Sigmoid colon (tissue), 7 donors: Measurements from ENCODE around the gene DNAJA3. TPM values are rescaled to one million over a fixed set of nuclear protein-coding genes. Genes with fewer than 3 reads are reported as not detected.

Source experiments
- DNase-seq: peaks from one replicate; pipeline ENCODE4 v3.0.0-alpha.2; 2019
- H3K27ac ChIP-seq, 4 donors: fragments of 200-600 bp; sonication (generic); one replicate each; pipeline ENCODE4 v1.5.1; 2016 to 2019; ENCODE audit warnings: mild to moderate bottlenecking in 1 of 4
- H3K27me3 ChIP-seq, 3 donors: fragments of 200-600 bp; sonication (generic); one replicate each; pipeline ENCODE4 v1.5.1; 2019; ENCODE audit warnings: mild to moderate bottlenecking in 1 of 3
- H3K36me3 ChIP-seq, 4 donors: fragments of 200-600 bp; sonication (generic); one replicate each; pipeline ENCODE4 v1.5.1; 2016 to 2019
- H3K4me1 ChIP-seq, 4 donors: fragments of 200-600 bp; sonication (generic); one replicate each; pipeline ENCODE4 v1.5.1; 2017 to 2019
- H3K4me3 ChIP-seq, 4 donors: fragments of 200-600 bp; sonication (generic); one replicate each; pipeline ENCODE4 v1.5.1; 2017 to 2019; ENCODE audit warnings: mild to moderate bottlenecking in 2 of 4, moderate library complexity in 1 of 4
- H3K9me3 ChIP-seq, 4 donors: fragments of 200-600 bp in 3 of 4; sonication (generic) in 3 of 4; one replicate each; pipeline versions ENCODE4 v1.5.1 to v1.6.1; 2013 to 2019
- CTCF ChIP-seq, 4 experiments: fragments of 450-650 bp in 3 of 4; fragments of 200-600 bp in 1 of 4; IDR thresholded peaks; one replicate each; pipeline ENCODE4 v1.5.1; 2016 to 2019; ENCODE audit warnings: antibody characterized with exemption in 4 of 4, mild to moderate bottlenecking in 3 of 4, moderate library complexity in 2 of 4
- EP300 ChIP-seq, 4 donors: sonication (generic); formaldehyde crosslinking; IDR thresholded peaks; one replicate each; pipeline ENCODE4 v1.6.1; 2017; ENCODE audit warnings: antibody characterized with exemption in 4 of 4
- POLR2A ChIP-seq, 2 donors: fragments of 450-650 bp; IDR thresholded peaks; one replicate each; pipeline ENCODE4 v1.6.1; 2016; ENCODE audit warnings: antibody characterized with exemption in 2 of 2, mild to moderate bottlenecking in 2 of 2, moderate library complexity in 2 of 2
- POLR2AphosphoS5 ChIP-seq, 4 donors: sonication (generic); formaldehyde crosslinking; IDR thresholded peaks; one replicate each; pipeline ENCODE4 v1.6.1; 2017; ENCODE audit warnings: antibody characterized with exemption in 4 of 4
- WGBS, 2 donors: extraction: QIAGEN DNeasy Blood & Tissue Kit; methylation state at CpG; one replicate each; pipeline ENCODE4 v1.1.7; 2013; 5-methylcytosine and 5-hydroxymethylcytosine counted together
- intact Hi-C: fragments of 100-400 bp; cut with DNase I; formaldehyde crosslinking; loops from one replicate; pipeline ENCODE4 v1.15.1; 2023
- polyA plus RNA-seq, 3 donors: library from polyadenylated mRNA; stranded (reverse); fragments of 200-250 nt; gene quantifications; one replicate each; pipeline ENCODE4 v1.2.3, GENCODE V29; 2013
- total RNA-seq, 4 donors: library from RNA; depleted of rRNA; stranded (reverse); fragments of >200 nt; gene quantifications; one replicate each; pipeline ENCODE4 v1.1.0, GENCODE V29; 2016
- donor health status: healthy with polysubstance abuse.
- donor health status: Bipolar disorder and iron deficiency.
- donor health status: healthy.

The DNAJA3 gene
- total and polyA plus RNA-seq, 7 donors, result 28.2 to 53.3 (median 44.2) TPM

DNA sequence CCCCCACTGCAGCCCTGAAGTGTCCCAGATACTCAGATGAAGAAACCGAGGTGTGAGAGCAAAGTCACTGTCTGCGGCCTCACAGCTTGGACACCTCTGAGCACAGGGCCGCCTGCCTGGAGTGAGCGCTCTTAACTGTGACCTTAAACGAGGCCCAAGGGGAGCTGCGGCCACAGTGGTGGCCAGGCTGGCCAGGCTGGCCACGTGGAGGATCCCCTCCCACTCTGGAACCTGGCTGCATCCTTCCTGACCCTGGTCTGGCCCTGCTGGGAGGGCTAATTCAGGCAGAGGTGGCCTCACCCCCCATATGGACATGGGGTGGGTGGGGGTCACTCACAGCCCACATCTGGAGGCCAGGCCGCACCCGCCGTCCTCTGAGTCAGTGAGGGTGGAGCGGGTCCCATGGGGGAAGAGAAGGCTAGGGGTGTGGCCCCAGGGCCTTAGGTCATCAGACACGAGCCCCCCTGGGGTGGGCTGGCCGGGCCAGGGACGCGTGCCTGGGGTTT is 47.5 kb upstream of the DNAJA3 start:
- Histone ChIP-seq H3K27me3 (no peaks in the 10 kb centered on the region), H3K4me1 (peaks cover 0 to 74% (median 66%) of the 10 kb centered on the region in 4 donors), H3K27ac (peak overlapping the region; percentile 82 to 97 (median 90)), H3K9me3 (no peaks in the 10 kb centered on the region), H3K4me3 (no peak overlapping the region), H3K36me3 (peaks cover 5 to 27% (median 11%) of the 10 kb centered on the region in 4 donors)
- DNase-seq, result no peak
- WGBS, 2 donors, result 84 to 88% methylated on average over 15 of the region's 15 CpGs
- intact Hi-C loops, result no loop called here
- peak in 1 of 4 donors; percentile 38 for TF ChIP-seq POLR2AphosphoS5 (IDR thresholded peaks at IDR 0.05)
- TF ChIP-seq CTCF (IDR thresholded peaks at IDR 0.05), result no peak

GRCh38 chr16:4378999-4379690 is 46.5 kb upstream of the DNAJA3 start:
- Histone ChIP-seq H3K4me1 (peaks cover 0 to 65% (median 57%) of the 10 kb centered on the region in 4 donors), H3K27ac (peak overlapping the region in 3 of 4 donors; percentile 82 to 97 (median 90)), H3K4me3 (no peak overlapping the region), H3K36me3 (peaks cover 5 to 27% (median 13%) of the 10 kb centered on the region in 4 donors), H3K27me3 (no peaks in the 10 kb centered on the region), H3K9me3 (no peaks in the 10 kb centered on the region)
- TF ChIP-seq POLR2A (IDR thresholded peaks at IDR 0.05) (no peak), CTCF (IDR thresholded peaks at IDR 0.05) (no peak), POLR2AphosphoS5 (IDR thresholded peaks at IDR 0.05) (no peak), EP300 (IDR thresholded peaks at IDR 0.05) (no peak)
- intact Hi-C loops, result no loop called here
- 89 to 91% methylated on average over 21 of the region's 21 CpGs for WGBS, 2 donors
- DNase-seq, result no peak

GRCh38 chr16:4380119-4381063 is 45.3 kb upstream of the DNAJA3 start:
- WGBS, 2 donors, result 88 to 92% methylated on average over 26 of the region's 26 CpGs
- no peaks in the 10 kb centered on the region for H3K9me3 ChIP-seq
- peak overlapping the region in 3 of 4 donors; percentile 23 to 52 (median 45) for H3K27ac ChIP-seq
- H3K27me3 ChIP-seq, result no peaks in the 10 kb centered on the region
- no peak for DNase-seq
- no peak for TF ChIP-seq CTCF (IDR thresholded peaks at IDR 0.05)
- TF ChIP-seq POLR2A (IDR thresholded peaks at IDR 0.05), result no peak
- no peak for TF ChIP-seq POLR2AphosphoS5 (IDR thresholded peaks at IDR 0.05)
- no peak for TF ChIP-seq EP300 (IDR thresholded peaks at IDR 0.05)
- peaks cover 5 to 31% (median 13%) of the 10 kb centered on the region in 4 donors for H3K36me3 ChIP-seq
- peaks cover 0 to 52% (median 44%) of the 10 kb centered on the region in 4 donors for H3K4me1 ChIP-seq
- intact Hi-C loops, result no loop called here
- H3K4me3 ChIP-seq, result no peak overlapping the region

DNA sequence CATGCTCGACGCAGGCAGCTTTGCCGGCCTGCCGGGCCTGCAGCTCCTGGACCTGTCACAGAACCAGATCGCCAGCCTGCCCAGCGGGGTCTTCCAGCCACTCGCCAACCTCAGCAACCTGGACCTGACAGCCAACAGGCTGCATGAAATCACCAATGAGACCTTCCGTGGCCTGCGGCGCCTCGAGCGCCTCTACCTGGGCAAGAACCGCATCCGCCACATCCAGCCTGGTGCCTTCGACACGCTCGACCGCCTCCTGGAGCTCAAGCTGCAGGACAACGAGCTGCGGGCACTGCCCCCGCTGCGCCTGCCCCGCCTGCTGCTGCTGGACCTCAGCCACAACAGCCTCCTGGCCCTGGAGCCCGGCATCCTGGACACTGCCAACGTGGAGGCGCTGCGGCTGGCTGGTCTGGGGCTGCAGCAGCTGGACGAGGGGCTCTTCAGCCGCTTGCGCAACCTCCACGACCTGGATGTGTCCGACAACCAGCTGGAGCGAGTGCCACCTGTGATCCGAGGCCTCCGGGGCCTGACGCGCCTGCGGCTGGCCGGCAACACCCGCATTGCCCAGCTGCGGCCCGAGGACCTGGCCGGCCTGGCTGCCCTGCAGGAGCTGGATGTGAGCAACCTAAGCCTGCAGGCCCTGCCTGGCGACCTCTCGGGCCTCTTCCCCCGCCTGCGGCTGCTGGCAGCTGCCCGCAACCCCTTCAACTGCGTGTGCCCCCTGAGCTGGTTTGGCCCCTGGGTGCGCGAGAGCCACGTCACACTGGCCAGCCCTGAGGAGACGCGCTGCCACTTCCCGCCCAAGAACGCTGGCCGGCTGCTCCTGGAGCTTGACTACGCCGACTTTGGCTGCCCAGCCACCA is 44.4 kb upstream of the DNAJA3 start:
- H3K27ac ChIP-seq, result peak overlapping the region in 1 of 4 donors; percentile 45
- TF ChIP-seq POLR2AphosphoS5 (IDR thresholded peaks at IDR 0.05) (no peak), POLR2A (IDR thresholded peaks at IDR 0.05) (no peak), EP300 (IDR thresholded peaks at IDR 0.05) (no peak), CTCF (IDR thresholded peaks at IDR 0.05) (no peak)
- DNase-seq, result no peak
- H3K4me1 ChIP-seq, result peaks cover 0 to 46% (median 35%) of the 10 kb centered on the region in 4 donors
- peaks cover 5 to 31% (median 13%) of the 10 kb centered on the region in 4 donors for H3K36me3 ChIP-seq
- 95% methylated on average over 59 of the region's 59 CpGs for WGBS, 2 donors
- no peak overlapping the region for H3K4me3 ChIP-seq
- intact Hi-C loops, result no loop called here
- H3K9me3 ChIP-seq, result no peaks in the 10 kb centered on the region
- H3K27me3 ChIP-seq, result no peaks in the 10 kb centered on the region
